Thyroid gland (tissue), 4 donors: ENCODE data around the gene SRSF12. TPM values are rescaled to one million over a fixed set of nuclear protein-coding genes. Genes with fewer than 3 reads are reported as not detected.

Source experiments
- DNase-seq, 2 donors: peaks; one replicate each; pipeline ENCODE4 v3.0.0-alpha.2; 2019
- H3K27ac ChIP-seq, 3 donors: fragments of 200-600 bp; sonication (generic); 1 replicate in 2 of 3; 2 replicates in 1 of 3; pipeline ENCODE4 v1.5.1; 2016 to 2019; ENCODE audit warnings: mild to moderate bottlenecking in 1 of 3, moderate library complexity in 1 of 3
- H3K27me3 ChIP-seq: fragments of 200-600 bp; sonication (generic); one replicate; pipeline ENCODE4 v1.5.1; 2019
- H3K36me3 ChIP-seq, 2 donors: fragments of 200-600 bp; sonication (generic); one replicate each; pipeline ENCODE4 v1.5.1; 2016 to 2019
- H3K4me1 ChIP-seq, 2 donors: fragments of 200-600 bp; sonication (generic); one replicate each; pipeline ENCODE4 v1.5.1; 2017 to 2019
- H3K4me3 ChIP-seq, 3 donors: fragments of 200-600 bp; sonication (generic); replicated peaks in 1 of 3; 1 replicate in 2 of 3; 2 replicates in 1 of 3; pipeline ENCODE4 v1.5.1; 2016; ENCODE audit warnings: mild to moderate bottlenecking in 1 of 3
- H3K9me3 ChIP-seq: fragments of 200-600 bp; sonication (generic); one replicate; pipeline ENCODE4 v1.5.1; 2017
- CTCF ChIP-seq, 6 experiments: fragments of 200-600 bp in 3 of 6; fragments of 450-650 bp in 3 of 6; sonication (generic) in 3 of 6; IDR thresholded peaks; one replicate each; pipeline ENCODE4 v1.5.1; 2016 to 2019; ENCODE audit warnings: antibody characterized with exemption in 6 of 6, mild to moderate bottlenecking in 2 of 6, inconsistent platforms in 1 of 6, moderate library complexity in 1 of 6
- POLR2A ChIP-seq, 2 donors: fragments of 450-650 bp; IDR thresholded peaks; one replicate each; pipeline ENCODE4 v1.6.1; 2017; ENCODE audit warnings: antibody characterized with exemption in 2 of 2, mild to moderate bottlenecking in 2 of 2, moderate library complexity in 1 of 2
- WGBS, 2 donors: methylation state at CpG; one replicate each; pipeline ENCODE4 v1.1.5; 2017; 5-methylcytosine and 5-hydroxymethylcytosine counted together
- intact Hi-C: fragments of 100-400 bp; cut with DNase I; formaldehyde crosslinking; loops from one replicate; pipeline ENCODE4 v1.15.1; 2023
- total RNA-seq, 4 donors: library from RNA; depleted of rRNA; stranded (reverse); fragments of >200 nt; gene quantifications; one replicate each; pipeline ENCODE4 v1.2.3, GENCODE V29; 2016

The SRSF12 gene
- total RNA-seq, 4 donors from 2014 or later = 0.88 to 3.3 (median 2.7) TPM

DNA sequence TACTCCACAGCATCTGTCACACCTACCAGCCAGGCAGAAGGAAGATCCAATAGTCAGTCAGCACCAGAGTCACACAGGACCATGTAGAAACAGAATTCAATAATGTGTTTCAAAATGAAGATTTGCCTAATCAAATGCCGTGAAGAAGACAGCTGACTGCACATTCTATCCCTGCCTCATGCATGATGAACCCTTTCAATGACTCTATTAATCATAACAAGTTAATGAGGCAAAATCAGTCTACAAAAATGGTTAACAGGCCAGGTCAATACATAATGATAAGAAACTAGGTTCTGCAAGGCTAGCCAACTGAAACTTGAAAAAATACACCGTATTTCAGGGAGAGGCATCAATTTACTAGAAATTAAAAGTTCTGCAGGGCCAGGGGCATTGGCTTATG lies 44.0 kb downstream of the SRSF12 start:
- intact Hi-C loops = no loop called here

DNA sequence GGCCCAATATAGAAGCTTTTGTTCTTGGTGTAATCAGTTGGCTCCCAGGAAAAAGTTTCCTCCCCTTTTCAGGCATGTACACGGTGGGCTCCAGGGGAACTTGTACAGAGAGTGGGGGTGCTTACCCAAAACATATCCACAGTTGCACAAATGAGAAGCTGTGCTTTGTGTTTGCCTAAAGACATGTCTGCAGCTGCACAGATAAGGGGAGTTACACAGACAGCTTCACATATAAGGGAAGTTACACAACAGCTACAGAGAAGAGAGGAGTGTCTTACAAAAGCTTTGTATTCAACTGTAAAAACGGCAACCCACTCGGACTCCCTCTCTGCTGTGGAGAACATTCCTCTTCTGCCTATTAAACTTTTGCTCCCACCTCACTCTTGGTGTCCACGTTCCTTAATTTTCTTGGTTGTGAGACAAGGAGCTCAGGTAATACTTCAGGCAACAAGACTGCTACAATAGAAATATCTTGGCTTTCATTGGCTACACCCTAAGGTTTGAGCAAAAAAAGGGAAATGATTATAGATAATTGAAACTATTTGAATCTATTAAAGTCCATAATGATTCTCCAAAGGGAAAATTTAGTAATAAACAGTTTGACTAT lies 44.8 kb downstream of the SRSF12 start:
- intact Hi-C loops = no loop called here
- Histone ChIP-seq H3K36me3 (no peaks in the 10 kb centered on the region), H3K27me3 (no peaks in the 10 kb centered on the region), H3K4me1 (no peaks in the 10 kb centered on the region), H3K9me3 (no peaks in the 10 kb centered on the region), H3K27ac (no peak overlapping the region), H3K4me3 (no peak overlapping the region)
- WGBS, 2 donors = 55% methylated on average over 4 of the region's 4 CpGs
- DNase-seq = no peak
- TF ChIP-seq POLR2A (IDR thresholded peaks at IDR 0.05) (no peak), CTCF (IDR thresholded peaks at IDR 0.05) (no peak)

More for the DNA sequence above, 44.0 kb downstream of the SRSF12 start:
- H3K4me1 ChIP-seq = no peaks in the 10 kb centered on the region
- no peaks in the 10 kb centered on the region for H3K27me3 ChIP-seq
- DNase-seq = no peak
- 77 to 80% methylated on average over 2 of the region's 2 CpGs for WGBS, 2 donors
- H3K4me3 ChIP-seq = no peak overlapping the region
- TF ChIP-seq POLR2A (IDR thresholded peaks at IDR 0.05) (no peak), CTCF (IDR thresholded peaks at IDR 0.05) (no peak)
- no peaks in the 10 kb centered on the region for H3K9me3 ChIP-seq
- no peak overlapping the region for H3K27ac ChIP-seq
- no peaks in the 10 kb centered on the region for H3K36me3 ChIP-seq

DNA sequence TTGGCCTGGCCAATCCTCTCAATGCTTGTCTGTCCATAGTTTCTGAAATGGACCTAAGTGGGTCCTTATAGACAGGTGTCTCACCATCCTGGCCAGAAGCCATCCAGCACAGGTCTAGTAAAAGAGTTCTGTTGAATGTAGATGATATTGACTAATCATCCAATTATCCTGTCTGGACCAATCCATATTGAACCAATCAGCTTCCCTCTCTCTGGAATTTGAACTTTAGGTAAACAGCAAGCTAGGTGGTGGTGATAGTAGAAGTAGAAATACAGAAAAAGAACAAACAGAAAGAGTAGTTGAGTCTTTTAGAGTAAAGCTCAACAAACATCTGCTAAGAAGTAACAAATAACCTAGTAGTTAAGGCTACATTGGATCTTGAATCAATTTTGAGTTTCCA lies 46.8 kb downstream of the SRSF12 start:
- TF ChIP-seq POLR2A (IDR thresholded peaks at IDR 0.05) = no peak
- no peak for TF ChIP-seq CTCF (IDR thresholded peaks at IDR 0.05)
- Histone ChIP-seq H3K36me3 (no peaks in the 10 kb centered on the region), H3K27ac (no peak overlapping the region), H3K9me3 (no peaks in the 10 kb centered on the region), H3K4me3 (no peak overlapping the region), H3K27me3 (no peaks in the 10 kb centered on the region), H3K4me1 (no peaks in the 10 kb centered on the region)
- no peak for DNase-seq
- intact Hi-C loops = no loop called here

GRCh38 chr6:89069536-89070163 lies 48.2 kb downstream of the SRSF12 start:
- Histone ChIP-seq H3K27ac (no peak overlapping the region), H3K4me1 (no peaks in the 10 kb centered on the region), H3K4me3 (no peak overlapping the region), H3K9me3 (no peaks in the 10 kb centered on the region), H3K36me3 (no peaks in the 10 kb centered on the region), H3K27me3 (no peaks in the 10 kb centered on the region)
- WGBS, 2 donors = 73 to 75% methylated on average over 10 of the region's 10 CpGs
- TF ChIP-seq CTCF (IDR thresholded peaks at IDR 0.05) (no peak), POLR2A (IDR thresholded peaks at IDR 0.05) (no peak)
- intact Hi-C loops = no loop called here
- DNase-seq = no peak

GRCh38 chr6:89068695-89069094 lies 49.2 kb downstream of the SRSF12 start:
- H3K27me3 ChIP-seq = no peaks in the 10 kb centered on the region
- no peaks in the 10 kb centered on the region for H3K4me1 ChIP-seq
- WGBS, 2 donors = 51 to 96% methylated on average over 1 of the region's 1 CpG
- H3K27ac ChIP-seq = no peak overlapping the region
- TF ChIP-seq CTCF (IDR thresholded peaks at IDR 0.05) = no peak
- TF ChIP-seq POLR2A (IDR thresholded peaks at IDR 0.05) = no peak
- DNase-seq = no peak
- H3K9me3 ChIP-seq = no peaks in the 10 kb centered on the region
- intact Hi-C loops = no loop called here
- H3K4me3 ChIP-seq = no peak overlapping the region
- H3K36me3 ChIP-seq = no peaks in the 10 kb centered on the region
